PC-9 (cell line): ENCODE results near the gene CACHD1. TPM values are rescaled to one million over a fixed set of nuclear protein-coding genes. Genes with fewer than 3 reads are reported as not detected.

Source experiments
- BruUV-seq: library from RNA; stranded (reverse); fragments of 400-500 nt; replicated peaks from 2 replicates; lab custom pipeline; 2021; lab: Mats Ljungman, UMichigan
- CTCF ChIA-PET: fragments of 300-600 bp; sonication (Branson Sonifier 250); formaldehyde crosslinking; loops from one replicate; lab custom pipeline; 2022; ENCODE audit warnings: antibody characterized with exemption; lab: Charles Lee
- POLR2A ChIA-PET: fragments of 300-600 bp; sonication (Branson Sonifier 250); formaldehyde crosslinking; loops from one replicate; lab custom pipeline; 2022; ENCODE audit warnings: antibody characterized with exemption; ENCODE audit not compliant: unreplicated experiment; lab: Charles Lee
- DNase-seq, 2 experiments: peaks; one replicate each; pipeline versions ENCODE4 v3.0.0 to v3.0.0-alpha.2; 2015 to 2022; ENCODE audit warnings: mixed read lengths in 1 of 2
- H2AFZ ChIP-seq: fragments of 200-600 bp; sonication (generic); 2 replicates; pipeline ENCODE4 v1.8.1; 2017; ENCODE audit warnings: antibody characterized with exemption
- H3F3A ChIP-seq: fragments of 200-600 bp; sonication (generic); 2 replicates; pipeline ENCODE4 v1.8.1; 2017; ENCODE audit warnings: antibody characterized with exemption, mild to moderate bottlenecking, low read depth; ENCODE audit not compliant: insufficient read depth
- H3K27ac ChIP-seq: fragments of 200-600 bp; sonication (generic); 2 replicates; pipeline ENCODE4 v1.6.1; 2016; ENCODE audit warnings: mixed run types
- H3K27me3 ChIP-seq: fragments of 200-600 bp; sonication (generic); 2 replicates; pipeline ENCODE4 v1.6.1; 2016; ENCODE audit warnings: low read depth, mixed run types; ENCODE audit not compliant: insufficient read depth
- H3K36me3 ChIP-seq: fragments of 200-600 bp; sonication (generic); 2 replicates; pipeline ENCODE4 v1.6.1; 2016; ENCODE audit warnings: low read depth, mixed run types
- H3K4me1 ChIP-seq: fragments of 200-600 bp; sonication (generic); replicated peaks from 2 replicates; pipeline ENCODE4 v1.6.1; 2016; ENCODE audit warnings: mixed run types; ENCODE audit not compliant: insufficient read depth
- H3K4me2 ChIP-seq: fragments of 200-600 bp; sonication (generic); 2 replicates; pipeline ENCODE4 v1.6.1; 2017; ENCODE audit warnings: mixed run types
- H3K4me3 ChIP-seq: fragments of 200-600 bp; sonication (generic); 2 replicates; pipeline ENCODE4 v1.6.1; 2016; ENCODE audit warnings: mixed run types
- H3K79me2 ChIP-seq: fragments of 200-600 bp; sonication (generic); 2 replicates; pipeline ENCODE4 v1.6.1; 2017; ENCODE audit warnings: low read depth, mixed run types
- H3K9me2 ChIP-seq: fragments of 200-600 bp; sonication (generic); 2 replicates; pipeline ENCODE4 v1.8.1; 2017; ENCODE audit warnings: mild to moderate bottlenecking; ENCODE audit not compliant: insufficient read depth
- H3K9me3 ChIP-seq: fragments of 200-600 bp; sonication (generic); 2 replicates; pipeline ENCODE4 v1.8.1; 2016; ENCODE audit warnings: low read depth; ENCODE audit not compliant: insufficient read depth
- H4K20me1 ChIP-seq: fragments of 200-600 bp; sonication (generic); 2 replicates; pipeline ENCODE4 v1.8.1; 2017; ENCODE audit not compliant: insufficient read depth
- EZH2 ChIP-seq: fragments of 200-600 bp; sonication (generic); IDR thresholded peaks from 2 replicates; pipeline ENCODE4 v1.8.0; 2017; ENCODE audit warnings: antibody characterized with exemption, low read depth
- intact Hi-C: fragments of 100-400 bp; cut with micrococcal nuclease; formaldehyde crosslinking; loops from one replicate; pipeline ENCODE4 v1.10.0; 2022; ENCODE audit not compliant: unreplicated experiment
- total RNA-seq: library from RNA; stranded (reverse); gene quantifications from 2 replicates; pipeline ENCODE4 v1.2.3, GENCODE V29; 2021
- TF ChIP-seq, protein P1 (sequence below): fragments of 200-600 bp; sonication (generic); conservative IDR thresholded peaks from 2 replicates; pipeline ENCODE4 v1.6.1; 2017; ENCODE audit warnings: mixed run types, antibody characterized with exemption, mild to moderate bottlenecking, moderate library complexity

CACHD1 gene
- total RNA-seq, 1 experiment from 2014 or later: 3.1 TPM

DNA sequence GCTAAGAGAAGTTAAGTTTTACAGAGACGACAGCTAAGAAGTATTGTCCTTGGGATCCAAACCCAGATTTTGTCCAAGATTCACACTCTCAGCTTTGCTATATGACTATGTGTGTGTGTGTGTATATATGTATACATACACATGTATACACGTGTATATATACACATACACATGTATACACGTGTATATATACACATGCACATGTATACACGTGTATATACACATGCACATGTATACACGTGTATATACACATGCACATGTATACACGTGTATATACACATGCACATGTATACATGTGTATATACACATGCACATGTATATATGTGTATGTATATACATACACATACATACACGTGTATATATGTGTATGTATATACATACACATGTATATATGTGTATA lies 3.9 kb upstream of the CACHD1 start:
- Histone ChIP-seq H3F3A (no peaks in the 10 kb centered on the region), H3K9me3 (no peaks in the 10 kb centered on the region), H3K27ac (no peak overlapping the region), H4K20me1 (no peaks in the 10 kb centered on the region), H3K4me3 (no peak overlapping the region), H2AFZ (no peak overlapping the region), H3K4me1 (peaks cover 2% of the 10 kb centered on the region), H3K36me3 (no peaks in the 10 kb centered on the region), H3K9me2 (no peaks in the 10 kb centered on the region), H3K4me2 (no peak overlapping the region), H3K27me3 (no peaks in the 10 kb centered on the region), H3K79me2 (no peaks in the 10 kb centered on the region)
- TF ChIP-seq, protein P1, sequence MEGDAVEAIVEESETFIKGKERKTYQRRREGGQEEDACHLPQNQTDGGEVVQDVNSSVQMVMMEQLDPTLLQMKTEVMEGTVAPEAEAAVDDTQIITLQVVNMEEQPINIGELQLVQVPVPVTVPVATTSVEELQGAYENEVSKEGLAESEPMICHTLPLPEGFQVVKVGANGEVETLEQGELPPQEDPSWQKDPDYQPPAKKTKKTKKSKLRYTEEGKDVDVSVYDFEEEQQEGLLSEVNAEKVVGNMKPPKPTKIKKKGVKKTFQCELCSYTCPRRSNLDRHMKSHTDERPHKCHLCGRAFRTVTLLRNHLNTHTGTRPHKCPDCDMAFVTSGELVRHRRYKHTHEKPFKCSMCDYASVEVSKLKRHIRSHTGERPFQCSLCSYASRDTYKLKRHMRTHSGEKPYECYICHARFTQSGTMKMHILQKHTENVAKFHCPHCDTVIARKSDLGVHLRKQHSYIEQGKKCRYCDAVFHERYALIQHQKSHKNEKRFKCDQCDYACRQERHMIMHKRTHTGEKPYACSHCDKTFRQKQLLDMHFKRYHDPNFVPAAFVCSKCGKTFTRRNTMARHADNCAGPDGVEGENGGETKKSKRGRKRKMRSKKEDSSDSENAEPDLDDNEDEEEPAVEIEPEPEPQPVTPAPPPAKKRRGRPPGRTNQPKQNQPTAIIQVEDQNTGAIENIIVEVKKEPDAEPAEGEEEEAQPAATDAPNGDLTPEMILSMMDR: no peak
- TF ChIP-seq EZH2: no peak
- intact Hi-C loops: no loop called here
- ChIA-PET CTCF (no interaction called here), POLR2A (no interaction called here)
- no peak for DNase-seq
- no TSS peak for BruUV-seq

DNA sequence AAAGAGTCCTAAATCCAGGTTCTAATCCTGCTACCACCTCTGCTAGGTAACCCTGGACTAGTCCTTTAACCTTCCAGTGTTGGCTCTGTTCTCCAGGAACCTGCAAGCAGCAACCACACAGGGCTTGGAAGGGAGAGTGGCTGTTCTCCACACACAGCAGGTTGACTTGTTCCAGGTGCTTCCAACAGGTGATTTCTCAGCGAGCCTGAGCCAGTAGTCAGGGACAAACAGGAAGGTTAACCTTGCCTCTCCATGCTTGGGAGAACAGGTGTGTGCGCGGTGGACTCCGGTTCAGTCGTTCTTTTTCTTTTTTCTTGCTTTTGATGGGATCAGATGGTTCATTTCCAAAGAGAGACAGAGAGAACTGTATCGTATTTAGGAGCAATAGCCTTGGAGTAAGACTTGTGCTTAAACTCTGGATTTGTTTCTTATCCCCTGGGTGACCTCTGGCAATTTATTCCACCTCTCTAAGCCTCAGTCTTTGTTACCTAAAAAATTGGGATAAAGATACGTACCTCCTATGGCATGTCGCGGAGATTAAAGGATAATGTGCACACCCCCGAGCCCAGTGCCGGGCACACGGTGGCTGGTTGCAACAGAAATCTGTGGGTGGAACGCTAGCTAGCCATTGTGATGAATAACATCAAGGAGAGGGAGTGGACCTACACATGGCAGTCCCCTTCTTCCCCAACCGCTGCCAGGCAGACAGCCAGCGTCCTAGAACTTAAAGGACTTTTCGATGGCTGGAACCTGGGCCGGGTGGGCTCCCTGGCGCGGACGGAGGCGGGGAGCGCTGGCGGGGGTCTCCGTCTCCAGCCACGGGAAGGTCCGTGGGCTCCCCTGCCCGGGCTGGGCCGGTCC lies 583 bp upstream of the CACHD1 start:
- Histone ChIP-seq H4K20me1 (no peaks in the 10 kb centered on the region), H3K4me2 (peak overlapping the region; percentile 79), H3K27ac (no peak overlapping the region), H3K27me3 (no peaks in the 10 kb centered on the region; the same call in 1 of the 2 replicates), H3F3A (no peaks in the 10 kb centered on the region), H3K9me2 (no peaks in the 10 kb centered on the region), H3K79me2 (no peaks in the 10 kb centered on the region), H3K4me3 (peak overlapping the region; percentile 86), H3K4me1 (peaks cover 12% of the 10 kb centered on the region), H2AFZ (peak overlapping the region; percentile 92), H3K9me3 (no peaks in the 10 kb centered on the region), H3K36me3 (no peaks in the 10 kb centered on the region)
- intact Hi-C loops: loop anchor here (1.0 kb wide), 1 partner anchor 200 kb away; no protein-coding TSS in a partner anchor
- no peak for DNase-seq
- CTCF ChIA-PET: no interaction called here
- BruUV-seq: no TSS peak
- POLR2A ChIA-PET: no interaction called here
- TF ChIP-seq, protein P1: no peak
- TF ChIP-seq EZH2: no peak

GRCh38 chr1:64470665-64471217 lies 812 bp downstream of the CACHD1 start:
- Histone ChIP-seq H3K9me3 (no peaks in the 10 kb centered on the region), H3K9me2 (no peaks in the 10 kb centered on the region), H3K4me1 (peaks cover 18% of the 10 kb centered on the region), H3K79me2 (no peaks in the 10 kb centered on the region), H3K4me3 (peak overlapping the region; percentile 86), H3F3A (no peaks in the 10 kb centered on the region; the same call in 1 of the 2 replicates), H3K4me2 (peak overlapping the region; percentile 79), H4K20me1 (no peaks in the 10 kb centered on the region), H2AFZ (peak overlapping the region; percentile 92), H3K36me3 (no peaks in the 10 kb centered on the region), H3K27me3 (no peaks in the 10 kb centered on the region; the same call in 1 of the 2 replicates), H3K27ac (no peak overlapping the region)
- BruUV-seq: no TSS peak
- CTCF ChIA-PET: no interaction called here
- peak in 1 of 2 experiments; percentile 35 for DNase-seq
- TF ChIP-seq, protein P1: no peak
- no peak for TF ChIP-seq EZH2
- POLR2A ChIA-PET: interaction anchor here (0.7 kb wide), 1 partner anchor 24 kb away, joined by 4 read pairs; no protein-coding TSS in a partner anchor
- intact Hi-C loops: loop anchor here (2.0 to 10.0 kb wide), 5 partner anchors 36 to 354 kb away; no protein-coding TSS in a partner anchor
